ENCODE measurements around the gene DYDC1. TPM values are rescaled to one million over a fixed set of nuclear protein-coding genes. Genes with fewer than 3 reads are reported as not detected.

Gene DYDC1
- total RNA-seq, 1 experiment from 2014 or later, result not detected

GRCh38 chr10:80288849-80289248 is 67.7 kb downstream of the DYDC1 start:
- Histone ChIP-seq H3K9me3 (ENCODE audit: low read depth, low read length, poor library complexity, severe bottlenecking) (no peaks in the 10 kb centered on the region), H3K27me3 (replicated peaks; ENCODE audit: insufficient read depth, low read depth, low read length, poor library complexity) (peaks cover 4% of the 10 kb centered on the region), H3K4me3 (ENCODE audit: low read depth, low read length, poor library complexity, severe bottlenecking) (no peak overlapping the region), H3K4me1 (ENCODE audit: insufficient read depth, low read length, poor library complexity, severe bottlenecking) (no peaks in the 10 kb centered on the region), H3K27ac (ENCODE audit: low read depth, low read length, poor library complexity, severe bottlenecking) (no peak overlapping the region), H3K36me3 (ENCODE audit: insufficient read depth, low read length, poor library complexity, severe bottlenecking) (no peaks in the 10 kb centered on the region)
- TF ChIP-seq EZH2 (IDR thresholded peaks at IDR 0.05; ENCODE audit: borderline replicate concordance, low read depth, low read length, poor library complexity, severe bottlenecking) (no peak), CTCF (conservative IDR thresholded peaks at IDR 0.05; ENCODE audit: low read depth, low read length) (no peak)
- intact Hi-C loops (cut with micrococcal nuclease; ENCODE audit: unreplicated experiment), result no loop called here
- no TSS peak for BruUV-seq (replicated peaks)
- CTCF ChIA-PET, result no interaction called here
- POLR2A ChIA-PET (ENCODE audit: low non-redundant PET), result no interaction called here
- no peak for DNase-seq (ENCODE audit: low spot score)

Other genes starting within 250 kb of the DYDC1 start
- not detected in 2 replicates for gene PLAC9, start 224.0 kb downstream of the DYDC1 start, total RNA-seq (2021)
- 118 and 119 TPM in 2 replicates for gene ANXA11, start 151.2 kb downstream of the DYDC1 start, total RNA-seq (2021)
- gene MAT1A, start 67.1 kb downstream of the DYDC1 start, total RNA-seq (2021), result not detected in 2 replicates
- gene DYDC2, start within 50 bp of the DYDC1 start, total RNA-seq (2021), result not detected in 2 replicates
- 98.7 and 100 TPM in 2 replicates for gene PRXL2A, start 51.8 kb upstream of the DYDC1 start, total RNA-seq (2021)
- gene TSPAN14, start 97.6 kb upstream of the DYDC1 start, total RNA-seq (2021), result 50.4 and 55.8 TPM in 2 replicates
- 0.07 and 0.19 TPM in 2 replicates for gene SH2D4B, start 181.1 kb upstream of the DYDC1 start, total RNA-seq (2021)

Data from A673 (cell line).